ENCODE results near the gene IL21R.

- no peak for TF ChIP-seq TAF1 (IDR thresholded peaks at IDR 0.05; ENCODE audit: borderline replicate concordance, insufficient read depth, low read length)
- TF ChIP-seq POLR2AphosphoS5 (IDR thresholded peaks at IDR 0.05; ENCODE audit: low read depth, low read length) = no peak
- TF ChIP-seq REST (IDR thresholded peaks at IDR 0.05; ENCODE audit: insufficient read depth in 1 of 2, low read depth in 2 of 2, low read length in 2 of 2) = no peak
- no peak for TF ChIP-seq SIN3A (IDR thresholded peaks at IDR 0.05; ENCODE audit: borderline replicate concordance, insufficient read depth, low read length)
These were observed 24.0 kb downstream of the IL21R start for GRCh38 chr16:27425961-27426360.

All from PFSK-1 (cell line).